IPS-18c (cell line): Measurements from ENCODE around the gene KCNJ12.
"Not testable (repeated sequence)": the region's sequence is repeated elsewhere in the genome, so short reads cannot be mapped to it uniquely, and the experiment has no call there.

ENCODE experiments used
- H3K4me3 ChIP-seq: 2 replicates; pipeline ENCODE4 v1.7.0; 2013; ENCODE audit warnings: low read depth, mild to moderate bottlenecking, low read length, moderate library complexity; ENCODE audit not compliant: insufficient read depth
- H3K9me3 ChIP-seq: one replicate; pipeline ENCODE4 v1.6.1; 2013; ENCODE audit warnings: mild to moderate bottlenecking, low read length, moderate library complexity; ENCODE audit not compliant: control insufficient read depth, insufficient read depth

The KCNJ12 gene

GRCh38 chr17:21421421-21422310 lies 45.5 kb downstream of the KCNJ12 start:
- H3K9me3 ChIP-seq, H3K4me3 ChIP-seq: not testable (repeated sequence)

- not testable (repeated sequence) for H3K4me3 ChIP-seq, H3K9me3 ChIP-seq
Observed at GRCh38 chr17:21422311-21423189, 46.4 kb downstream of the KCNJ12 start.

- H3K4me3 ChIP-seq, H3K9me3 ChIP-seq: not testable (repeated sequence)
Observed at GRCh38 chr17:21423190-21423493, 47.0 kb downstream of the KCNJ12 start.

- H3K4me3 ChIP-seq, H3K9me3 ChIP-seq: not testable (repeated sequence)
Observed at GRCh38 chr17:21424697-21425096, 48.5 kb downstream of the KCNJ12 start.

GRCh38 chr17:21425321-21425720 lies 49.2 kb downstream of the KCNJ12 start:
- Histone ChIP-seq H3K9me3 (no peaks in the 10 kb centered on the region), H3K4me3 (no peak overlapping the region)

GRCh38 chr17:21425736-21426135 lies 49.6 kb downstream of the KCNJ12 start:
- H3K9me3 ChIP-seq, result no peaks in the 10 kb centered on the region

GRCh38 chr17:21426246-21426645 lies 50.1 kb downstream of the KCNJ12 start:
- not testable (repeated sequence) for H3K4me3 ChIP-seq

More at GRCh38 chr17:21425736-21426135, 49.6 kb downstream of the KCNJ12 start:
- no peak overlapping the region for H3K4me3 ChIP-seq

GRCh38 chr17:21426876-21427275 lies 50.7 kb downstream of the KCNJ12 start:
- not testable (repeated sequence) for H3K9me3 ChIP-seq, H3K4me3 ChIP-seq

More at GRCh38 chr17:21426246-21426645, 50.1 kb downstream of the KCNJ12 start:
- not testable (repeated sequence) for H3K9me3 ChIP-seq

GRCh38 chr17:21427727-21428126 lies 51.6 kb downstream of the KCNJ12 start:
- not testable (repeated sequence) for H3K4me3 ChIP-seq, H3K9me3 ChIP-seq

- not testable (repeated sequence) for H3K9me3 ChIP-seq, H3K4me3 ChIP-seq
Observed at GRCh38 chr17:21428752-21429424, 52.7 kb downstream of the KCNJ12 start.

- H3K9me3 ChIP-seq, H3K4me3 ChIP-seq: not testable (repeated sequence)
Observed at GRCh38 chr17:21429921-21430628, 53.9 kb downstream of the KCNJ12 start.

GRCh38 chr17:21433971-21434370 lies 57.8 kb downstream of the KCNJ12 start:
- not testable (repeated sequence) for H3K9me3 ChIP-seq, H3K4me3 ChIP-seq

GRCh38 chr17:21434976-21435375 lies 58.8 kb downstream of the KCNJ12 start:
- not testable (repeated sequence) for H3K4me3 ChIP-seq, H3K9me3 ChIP-seq

GRCh38 chr17:21436481-21436880 lies 60.3 kb downstream of the KCNJ12 start:
- not testable (repeated sequence) for H3K9me3 ChIP-seq, H3K4me3 ChIP-seq

- not testable (repeated sequence) for H3K4me3 ChIP-seq, H3K9me3 ChIP-seq
Observed at GRCh38 chr17:21436883-21437836, 61.0 kb downstream of the KCNJ12 start.

- not testable (repeated sequence) for H3K9me3 ChIP-seq, H3K4me3 ChIP-seq
Observed at GRCh38 chr17:21438316-21439014, 62.3 kb downstream of the KCNJ12 start.
